Measurements from ENCODE around the gene CSAD. TPM values are rescaled to one million over a fixed set of nuclear protein-coding genes. Genes with fewer than 3 reads are reported as not detected.

Gene CSAD
- total RNA-seq, 1 donor from 2014 or later, result 24.3 TPM

GRCh38 chr12:53217051-53217930 is 36.6 kb upstream of the CSAD start:
- DNase-seq (ENCODE audit: low spot score), result no peak
- H3K27ac Mint-ChIP-seq (ENCODE audit: unreplicated experiment), result no peak overlapping the region
- H3K4me3 Mint-ChIP-seq (ENCODE audit: unreplicated experiment), result no peak overlapping the region
- no peak for TF ChIP-seq CTCF (IDR thresholded peaks at IDR 0.05)
- peaks cover 7% of the 10 kb centered on the region for H3K36me3 Mint-ChIP-seq (ENCODE audit: low read depth)
- peaks cover 41% of the 10 kb centered on the region for H3K4me1 Mint-ChIP-seq (ENCODE audit: low read depth)
- no peaks in the 10 kb centered on the region for H3K9me3 Mint-ChIP-seq (ENCODE audit: low read depth)
- no peaks in the 10 kb centered on the region for H3K27me3 Mint-ChIP-seq (ENCODE audit: low read depth)

GRCh38 chr12:53215497-53215896 is 34.8 kb upstream of the CSAD start:
- no peak overlapping the region for H3K27ac Mint-ChIP-seq (ENCODE audit: unreplicated experiment)
- no peak for TF ChIP-seq CTCF (IDR thresholded peaks at IDR 0.05)

GRCh38 chr12:53214687-53215455 is 34.1 kb upstream of the CSAD start:
- H3K4me3 Mint-ChIP-seq (ENCODE audit: unreplicated experiment), result no peak overlapping the region
- H3K36me3 Mint-ChIP-seq (ENCODE audit: low read depth), result peaks cover 14% of the 10 kb centered on the region

More at GRCh38 chr12:53215497-53215896, 34.8 kb upstream of the CSAD start:
- Mint-ChIP-seq H3K4me3 (ENCODE audit: unreplicated experiment) (no peak overlapping the region), H3K36me3 (ENCODE audit: low read depth) (peaks cover 14% of the 10 kb centered on the region), H3K4me1 (ENCODE audit: low read depth) (peaks cover 32% of the 10 kb centered on the region), H3K27me3 (ENCODE audit: low read depth) (no peaks in the 10 kb centered on the region), H3K9me3 (ENCODE audit: low read depth) (no peaks in the 10 kb centered on the region)
- no peak for DNase-seq (ENCODE audit: low spot score)

GRCh38 chr12:53214221-53214620 is 33.5 kb upstream of the CSAD start:
- no peak overlapping the region for H3K27ac Mint-ChIP-seq (ENCODE audit: unreplicated experiment)
- peaks cover 14% of the 10 kb centered on the region for H3K36me3 Mint-ChIP-seq (ENCODE audit: low read depth)
- H3K4me3 Mint-ChIP-seq (ENCODE audit: unreplicated experiment), result no peak overlapping the region
- no peaks in the 10 kb centered on the region for H3K27me3 Mint-ChIP-seq (ENCODE audit: low read depth)
- H3K4me1 Mint-ChIP-seq (ENCODE audit: low read depth), result peaks cover 23% of the 10 kb centered on the region
- no peak for TF ChIP-seq CTCF (IDR thresholded peaks at IDR 0.05)
- no peaks in the 10 kb centered on the region for H3K9me3 Mint-ChIP-seq (ENCODE audit: low read depth)
- DNase-seq (ENCODE audit: low spot score), result no peak

More at GRCh38 chr12:53214687-53215455, 34.1 kb upstream of the CSAD start:
- Mint-ChIP-seq H3K27me3 (ENCODE audit: low read depth) (no peaks in the 10 kb centered on the region), H3K27ac (ENCODE audit: unreplicated experiment) (no peak overlapping the region), H3K4me1 (ENCODE audit: low read depth) (peaks cover 29% of the 10 kb centered on the region), H3K9me3 (ENCODE audit: low read depth) (no peaks in the 10 kb centered on the region)
- no peak for TF ChIP-seq CTCF (IDR thresholded peaks at IDR 0.05)
- DNase-seq (ENCODE audit: low spot score), result no peak

GRCh38 chr12:53213348-53213747 is 32.6 kb upstream of the CSAD start:
- Mint-ChIP-seq H3K4me1 (ENCODE audit: low read depth) (peaks cover 18% of the 10 kb centered on the region), H3K27me3 (ENCODE audit: low read depth) (no peaks in the 10 kb centered on the region), H3K9me3 (ENCODE audit: low read depth) (no peaks in the 10 kb centered on the region), H3K27ac (ENCODE audit: unreplicated experiment) (no peak overlapping the region), H3K4me3 (ENCODE audit: unreplicated experiment) (no peak overlapping the region), H3K36me3 (ENCODE audit: low read depth) (peaks cover 14% of the 10 kb centered on the region)
- peak; percentile 94 for TF ChIP-seq CTCF (IDR thresholded peaks at IDR 0.05)
- DNase-seq (ENCODE audit: low spot score), result no peak

Data from chondrocyte (in vitro differentiated cells).